ENCODE measurements around the gene SFTPD. TPM values are rescaled to one million over a fixed set of nuclear protein-coding genes. Genes with fewer than 3 reads are reported as not detected.

Gene SFTPD
- total RNA-seq, 1 experiment from 2014 or later, result 0.24 TPM

DNA sequence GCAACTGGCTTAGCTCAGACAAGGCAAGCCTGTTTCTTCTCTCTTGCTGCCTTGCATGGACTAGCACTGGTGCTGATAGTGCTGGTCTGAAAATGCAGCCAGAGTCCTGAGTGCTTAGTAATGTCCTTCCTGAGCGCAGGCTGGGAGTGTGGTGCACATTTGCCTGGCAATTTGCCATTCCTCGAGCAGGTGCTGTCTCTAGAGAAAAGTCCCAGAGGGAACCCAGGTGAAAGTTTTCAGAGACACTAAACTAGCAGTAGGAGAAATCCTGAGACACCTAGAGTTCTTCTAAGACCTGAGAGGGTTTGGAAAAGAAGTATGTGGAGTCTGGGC, 1.9 kb downstream of the SFTPD start:
- Histone ChIP-seq H3K23ac (ENCODE audit: insufficient read length, low read depth, low read length) (no peak overlapping the region), H3K23me2 (ENCODE audit: insufficient read length, low read depth, low read length, poor library complexity, severe bottlenecking) (no peaks in the 10 kb centered on the region), H3K56ac (ENCODE audit: insufficient read length, low read depth, low read length) (no peak overlapping the region), H2BK5ac (ENCODE audit: insufficient read length, low read length) (no peak overlapping the region), H3T11ph (ENCODE audit: low read length) (no peak overlapping the region), H2BK15ac (ENCODE audit: low read depth, low read length) (no peak overlapping the region), H3K4me1 (ENCODE audit: insufficient read depth, low read length) (peaks cover 7% of the 10 kb centered on the region; the same call in 1 of the 2 replicates), H2BK20ac (ENCODE audit: low read depth, low read length, poor library complexity, severe bottlenecking) (no peak overlapping the region), H4K5ac (ENCODE audit: insufficient read length, low read depth, low read length) (no peak overlapping the region), H2AK5ac (ENCODE audit: insufficient read length, low read length) (no peak overlapping the region), H3K9me3 (ENCODE audit: control insufficient read depth, low read depth, low read length) (no peaks in the 10 kb centered on the region), H3K4ac (ENCODE audit: low read depth, low read length) (no peak overlapping the region), H4K8ac (replicated peaks; ENCODE audit: insufficient read length, low read depth, low read length) (no peak overlapping the region), H3K9ac (ENCODE audit: extremely low read depth, insufficient read length, low read length) (no peak overlapping the region), H4K20me1 (ENCODE audit: control insufficient read depth, insufficient read depth, insufficient read length) (no peaks in the 10 kb centered on the region), H2AFZ (ENCODE audit: low read length) (no peak overlapping the region), H3K18ac (ENCODE audit: insufficient read length, low read depth, low read length) (no peak overlapping the region), H3K27me3 (ENCODE audit: insufficient read depth, low read length) (no peaks in the 10 kb centered on the region), H2BK12ac (ENCODE audit: insufficient read length, low read depth, low read length) (no peak overlapping the region), H4K91ac (ENCODE audit: insufficient read length, low read depth, low read length) (no peak overlapping the region), H3K27ac (ENCODE audit: insufficient read length, low read depth, low read length) (no peak overlapping the region), H3K14ac (ENCODE audit: insufficient read depth, low read length) (no peak overlapping the region), H3K4me2 (ENCODE audit: insufficient read depth, insufficient read length, low read length) (no peak overlapping the region), H3K79me2 (ENCODE audit: insufficient read depth, low read length) (no peaks in the 10 kb centered on the region), H2BK120ac (ENCODE audit: low read depth, low read length, poor library complexity, severe bottlenecking) (no peak overlapping the region), H3K79me1 (ENCODE audit: insufficient read depth, low read depth, low read length, poor library complexity, severe bottlenecking) (no peaks in the 10 kb centered on the region)
- Mint-ChIP-seq H3K4me1 (peaks cover 17 to 20% of the 10 kb centered on the region in 2 experiments), H3K27ac (no peak overlapping the region), H3K9me3 (peaks cover 2 to 5% of the 10 kb centered on the region in 2 experiments; a peak in 1 of 5 replicates), H3K4me3 (no peak overlapping the region), H3K36me3 (ENCODE audit: insufficient read depth in 1 of 3, low read depth in 3 of 3) (no peaks in the 10 kb centered on the region; a peak in 1 of 7 replicates), H3K27me3 (ENCODE audit: low read depth) (peaks cover 21% of the 10 kb centered on the region)
- no peak for DNase-seq
- no peak for TF ChIP-seq CTCF (conservative IDR thresholded peaks at IDR 0.05)
- WGBS (ENCODE audit: extremely low coverage, insufficient read length, low lambda C conversion rate), result no CpG with 5 or more reads among the region's 2 CpGs
